IPS-NIHi7 (cell line): ENCODE results near the gene SAMMSON.

ENCODE experiments used
- DNase-seq: peaks from one replicate; pipeline ENCODE4 v3.0.0; 2012; ENCODE audit warnings: mixed read lengths; ENCODE audit errors: extremely low spot score

SAMMSON gene

DNA sequence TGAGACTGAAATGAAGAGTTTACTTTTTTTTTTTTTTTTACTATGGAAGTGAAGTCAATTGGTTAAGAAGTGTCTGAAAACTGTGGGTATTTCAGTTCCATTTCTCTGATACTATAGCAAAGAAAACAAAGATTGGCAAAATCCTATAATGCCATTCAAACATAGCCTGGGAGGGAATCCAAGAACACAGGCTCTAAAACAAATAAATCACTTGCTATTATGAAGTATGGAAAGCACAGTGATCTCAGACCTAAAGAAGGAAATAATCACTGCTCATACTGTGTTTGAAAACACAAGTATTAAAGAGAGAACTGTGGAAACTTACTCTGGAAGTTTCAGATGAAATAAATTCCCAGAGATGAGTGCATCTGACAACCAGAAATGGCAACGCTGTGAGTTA, 12.0 kb downstream of the SAMMSON start:
- no peak for DNase-seq

DNA sequence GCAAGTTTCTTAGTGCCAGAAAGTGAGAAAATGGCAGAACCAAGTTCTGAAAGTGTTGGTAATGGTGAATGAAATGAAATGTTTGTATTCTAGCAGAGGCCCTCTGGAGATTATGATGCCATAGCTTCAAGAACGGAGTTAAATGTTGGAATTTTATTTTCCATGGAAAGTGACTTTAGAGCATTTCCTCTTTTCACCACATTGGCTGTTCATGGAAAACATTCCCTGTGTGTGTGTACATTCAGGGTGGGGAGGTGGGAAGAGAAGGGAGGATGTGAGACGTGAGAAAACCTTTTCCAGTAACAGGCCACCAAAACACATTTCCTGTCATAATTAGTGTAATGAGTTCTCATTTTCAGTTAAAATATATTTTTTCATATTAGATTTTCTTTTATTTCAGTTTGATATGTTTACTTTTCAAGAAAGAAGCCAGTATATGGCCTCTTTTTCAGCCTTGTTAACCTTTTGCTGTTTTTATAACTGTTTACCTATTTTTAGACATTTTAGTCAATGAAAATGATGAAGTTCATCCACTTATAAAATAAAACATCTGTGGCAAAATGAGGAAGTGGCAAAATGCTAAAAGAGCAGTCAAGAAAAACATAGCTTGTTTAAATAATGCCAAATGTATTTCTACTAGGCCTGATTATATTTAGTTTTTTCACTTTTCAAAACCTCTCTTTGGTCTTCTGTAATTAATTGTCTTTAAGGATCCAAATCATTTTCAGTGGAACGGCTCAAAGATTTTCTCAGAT, 21.6 kb downstream of the SAMMSON start:
- no peak for DNase-seq

DNA sequence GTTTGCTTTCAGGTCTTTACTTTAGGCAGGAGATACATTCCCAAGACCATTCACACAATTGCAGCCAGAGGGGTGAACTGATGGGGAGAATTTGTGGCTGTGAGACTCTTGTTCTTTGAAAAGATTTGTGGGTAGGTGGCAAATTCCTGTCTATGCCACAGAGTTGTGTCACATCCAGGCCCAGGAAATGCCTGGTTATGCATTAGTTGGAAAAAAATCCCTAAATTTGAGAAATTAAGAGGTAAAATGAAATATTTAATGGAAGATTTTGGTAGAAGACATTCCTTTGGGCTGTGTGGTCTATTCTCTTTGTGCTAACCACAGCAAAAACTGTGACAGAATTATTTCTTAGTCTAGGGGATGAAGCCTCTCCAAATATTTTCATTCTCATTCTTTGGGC, 28.8 kb downstream of the SAMMSON start:
- DNase-seq: no peak

DNA sequence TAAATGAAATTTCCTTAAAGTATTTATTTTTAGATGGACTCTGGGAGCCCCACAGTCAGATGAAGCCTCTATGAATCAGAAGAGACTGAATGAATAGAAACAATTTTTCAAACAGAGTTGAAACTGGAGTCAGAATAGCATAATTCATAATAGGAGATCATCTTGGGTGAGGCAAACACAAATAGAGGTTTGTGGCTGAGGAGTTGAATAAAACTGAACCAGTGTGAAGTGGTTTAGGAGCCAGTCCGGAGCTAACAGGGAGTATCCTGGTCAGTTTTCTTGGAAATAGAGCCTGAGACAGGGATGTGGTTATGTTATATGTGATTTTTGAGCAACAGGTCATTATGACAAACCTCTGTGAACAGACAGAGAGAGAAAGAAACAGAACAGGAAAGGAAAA, 39.2 kb downstream of the SAMMSON start:
- no peak for DNase-seq

DNA sequence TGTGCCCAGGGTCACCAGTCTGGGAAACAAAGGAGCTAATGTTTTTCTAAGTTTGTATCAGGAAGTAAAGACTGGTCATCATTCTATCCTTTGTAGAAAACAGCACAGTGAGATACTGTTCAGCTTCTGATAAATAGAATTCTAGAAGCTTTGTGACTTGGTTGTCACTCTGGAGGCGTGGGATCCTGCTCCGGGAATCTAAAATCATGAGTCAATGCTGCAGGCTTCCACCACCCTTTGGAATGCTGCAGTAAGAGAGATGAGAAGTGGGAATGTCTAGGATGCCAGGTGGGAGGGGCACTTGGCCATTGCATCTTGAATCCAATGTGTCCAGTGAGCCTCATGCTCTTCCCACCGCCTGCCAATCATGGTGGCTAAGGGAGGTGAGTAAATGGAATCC, 40.9 kb downstream of the SAMMSON start:
- DNase-seq: no peak

DNA sequence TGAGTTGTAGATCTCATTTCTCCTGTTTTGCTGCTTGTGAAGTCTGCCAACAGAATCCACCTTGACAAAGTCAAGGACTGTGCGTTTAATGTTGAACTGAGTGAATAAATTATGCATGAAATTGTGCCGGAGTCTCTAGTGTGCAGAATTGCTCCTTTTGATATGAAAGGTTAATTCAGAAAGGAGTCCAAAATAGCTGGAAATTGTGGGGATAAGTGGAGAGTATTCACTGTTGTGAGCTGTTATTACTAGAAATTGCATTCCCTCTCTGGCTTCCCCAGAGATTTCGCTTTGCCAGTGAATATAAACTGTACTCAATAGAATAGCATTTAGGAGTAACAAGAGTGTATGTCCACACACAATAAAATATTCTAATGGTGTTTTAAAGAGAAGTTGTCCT, 43.1 kb downstream of the SAMMSON start:
- DNase-seq: no peak

DNA sequence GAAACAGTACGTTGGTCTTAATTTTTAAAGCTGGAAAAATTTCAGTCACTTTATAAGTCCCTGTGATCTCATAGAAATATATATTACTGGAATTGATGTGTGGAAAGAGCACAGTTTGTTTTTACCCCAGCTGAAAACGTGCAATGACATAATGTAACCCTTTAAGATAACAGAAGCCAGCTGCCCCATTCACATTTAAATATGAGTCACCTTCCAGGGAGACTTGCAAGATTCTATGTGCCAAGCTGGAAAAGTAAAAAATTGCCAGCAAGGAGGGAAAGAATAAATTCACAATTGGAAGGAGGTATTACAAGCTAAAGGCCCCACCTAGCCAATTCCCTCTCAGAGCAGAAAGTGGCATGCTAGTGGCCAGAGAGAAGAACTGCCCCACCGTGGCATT, 50.2 kb downstream of the SAMMSON start:
- no peak for DNase-seq

DNA sequence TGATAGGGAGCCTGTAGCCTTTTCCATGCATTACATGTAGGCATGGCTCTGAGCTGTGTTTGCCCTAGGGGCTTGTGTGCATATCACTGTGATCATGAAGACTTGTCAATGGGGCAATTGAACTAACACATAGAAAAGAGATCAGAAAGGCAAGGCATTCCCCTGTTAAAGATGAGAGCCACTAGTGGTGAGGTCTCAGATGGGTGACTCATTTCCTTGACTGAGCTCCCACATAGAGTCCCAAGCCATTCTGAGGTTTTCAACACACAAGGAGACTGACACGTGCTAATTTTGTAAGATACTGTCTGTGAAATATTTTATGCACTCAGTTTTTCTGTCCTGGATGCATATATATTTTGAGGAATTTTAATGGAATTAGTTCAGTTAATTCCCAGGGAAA, 53.8 kb downstream of the SAMMSON start:
- DNase-seq: no peak

DNA sequence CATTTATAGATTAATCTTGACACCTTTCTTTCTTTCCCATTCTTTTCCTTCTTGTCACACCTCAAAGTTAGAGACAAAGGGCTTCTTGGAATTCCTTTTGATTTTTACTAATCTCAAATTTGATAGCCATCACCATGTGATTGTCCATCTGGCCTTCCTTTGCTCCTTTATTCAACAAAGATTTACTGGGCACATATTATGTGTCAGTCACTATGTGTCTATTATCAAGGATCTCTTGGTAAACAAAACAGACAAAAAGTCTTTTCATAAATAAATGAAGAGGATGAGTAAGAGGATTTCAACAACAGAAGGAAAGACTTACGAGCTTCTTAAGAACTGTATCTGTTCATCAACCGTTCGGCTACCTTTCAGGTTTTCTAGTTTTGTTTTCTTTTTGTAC, 56.5 kb downstream of the SAMMSON start:
- DNase-seq: no peak

DNA sequence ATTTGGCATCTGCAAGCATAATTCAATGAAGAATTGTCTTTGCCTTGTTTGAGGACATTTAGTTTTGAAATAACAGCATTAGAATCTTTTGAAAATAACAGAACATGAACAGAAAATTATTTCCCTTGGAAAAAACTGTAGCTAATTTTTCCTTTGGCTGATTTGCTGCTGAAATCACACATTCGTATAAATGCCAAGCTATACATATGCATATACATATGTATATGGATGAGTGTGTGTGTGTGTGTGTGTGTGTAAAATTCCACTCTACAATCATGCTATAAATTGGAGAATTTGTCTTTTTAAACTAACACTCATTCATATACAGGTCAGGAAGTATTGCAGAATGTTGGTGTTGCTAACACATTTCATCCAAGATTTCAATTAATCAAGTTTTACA, 57.9 kb downstream of the SAMMSON start:
- no peak for DNase-seq

DNA sequence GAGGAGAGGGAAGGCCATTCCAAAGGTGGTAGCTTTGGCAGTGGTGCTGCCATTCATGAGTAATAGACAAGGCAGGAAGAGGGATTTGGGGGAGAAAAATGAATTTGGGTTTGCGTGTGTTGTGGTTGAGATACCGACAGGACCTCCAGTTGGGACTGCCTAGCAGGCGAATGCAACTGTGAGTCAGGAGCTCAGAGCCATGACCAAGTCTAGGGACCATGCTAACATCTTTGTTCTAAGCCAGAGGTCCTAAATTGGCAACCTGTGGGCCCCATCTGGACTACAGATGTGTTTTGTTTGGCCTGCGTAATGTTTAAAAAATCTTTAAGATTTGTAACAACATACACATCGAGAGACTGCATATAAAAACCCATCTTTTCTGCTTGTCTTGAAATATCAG, 61.6 kb downstream of the SAMMSON start:
- DNase-seq: no peak

DNA sequence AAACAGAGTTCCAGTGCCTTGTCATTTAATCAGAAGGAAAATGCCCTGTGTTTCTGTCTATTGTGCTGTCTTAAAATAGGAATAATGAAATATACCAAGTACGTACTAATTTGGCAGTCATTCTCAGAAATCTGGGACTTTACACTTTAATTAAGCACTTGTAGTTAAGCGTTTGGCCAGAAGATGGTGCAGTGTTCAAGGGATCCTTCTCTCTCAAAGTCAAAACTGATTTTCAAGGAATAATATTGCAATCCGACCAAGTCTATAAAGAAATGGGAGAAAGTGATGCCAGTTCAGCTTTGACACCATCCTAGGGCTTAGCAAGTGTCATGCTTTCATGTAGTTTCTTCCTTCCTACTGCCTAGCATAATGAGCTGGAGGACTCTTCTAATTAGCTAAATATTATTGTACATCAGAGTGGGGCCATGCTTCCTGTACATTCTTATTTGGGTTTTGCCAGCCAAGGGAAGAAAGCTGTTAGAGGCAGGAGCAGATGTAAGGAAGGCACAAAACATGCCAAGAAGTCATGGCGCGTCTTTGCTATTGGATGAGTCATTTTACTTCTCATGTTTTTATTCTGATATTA, 64.8 kb downstream of the SAMMSON start:
- peak; percentile 33 for DNase-seq

DNA sequence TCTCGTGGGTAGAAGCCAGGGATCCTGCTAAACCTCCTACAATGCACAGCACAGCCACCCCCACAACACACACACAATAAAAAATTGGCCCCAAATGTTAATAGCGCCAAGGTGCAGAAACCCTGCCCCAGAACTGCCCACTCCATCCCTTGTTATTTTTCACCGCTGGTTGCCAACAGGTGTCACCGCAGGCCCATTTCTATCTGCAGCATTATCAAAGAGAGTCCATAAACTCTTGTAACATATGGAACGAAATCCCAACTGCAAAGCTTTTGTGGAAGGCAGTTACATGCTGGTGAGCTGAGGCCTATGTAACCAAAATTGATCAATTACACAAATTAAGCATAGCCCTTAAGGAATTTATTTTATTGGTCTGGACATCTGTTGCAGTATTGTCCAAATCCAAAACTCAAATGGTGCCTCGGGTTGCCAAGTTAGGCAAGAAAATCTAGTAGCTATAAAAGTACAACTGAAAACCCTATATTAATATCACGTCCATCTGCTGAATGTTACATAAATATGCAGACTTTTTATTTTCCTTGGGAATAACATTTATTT, 66.2 kb downstream of the SAMMSON start:
- DNase-seq: peak; percentile 52

DNA sequence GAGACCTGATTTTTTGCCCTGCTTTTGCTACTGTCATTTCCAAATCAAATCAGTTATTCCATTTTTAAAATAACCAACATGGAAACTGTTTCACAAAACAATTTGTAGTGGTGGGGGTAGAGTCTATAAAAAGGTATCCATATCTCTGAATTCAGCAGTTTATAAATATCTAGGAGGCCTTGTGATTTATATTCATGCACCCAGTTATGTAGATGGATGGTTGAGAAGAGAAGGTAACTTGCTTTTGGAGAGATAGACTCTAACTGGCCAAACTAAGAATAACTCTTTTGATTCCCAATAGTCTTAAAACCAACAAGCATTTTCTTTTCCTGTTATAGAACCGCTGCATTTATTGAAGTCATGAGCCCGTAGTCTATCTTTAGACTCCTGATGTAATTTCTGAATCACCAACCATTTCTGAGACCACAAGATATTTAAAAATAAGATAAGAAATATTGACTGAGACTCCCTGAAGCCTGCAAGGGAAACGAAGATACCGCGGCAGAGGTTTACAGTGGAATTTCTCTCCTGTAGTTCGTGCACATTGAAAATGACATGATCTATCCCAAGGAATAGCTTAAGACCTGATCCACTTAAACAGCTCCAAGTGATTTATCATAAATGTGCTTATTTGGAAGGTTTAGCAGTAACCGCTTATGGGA, 68.5 kb downstream of the SAMMSON start:
- DNase-seq: no peak

DNA sequence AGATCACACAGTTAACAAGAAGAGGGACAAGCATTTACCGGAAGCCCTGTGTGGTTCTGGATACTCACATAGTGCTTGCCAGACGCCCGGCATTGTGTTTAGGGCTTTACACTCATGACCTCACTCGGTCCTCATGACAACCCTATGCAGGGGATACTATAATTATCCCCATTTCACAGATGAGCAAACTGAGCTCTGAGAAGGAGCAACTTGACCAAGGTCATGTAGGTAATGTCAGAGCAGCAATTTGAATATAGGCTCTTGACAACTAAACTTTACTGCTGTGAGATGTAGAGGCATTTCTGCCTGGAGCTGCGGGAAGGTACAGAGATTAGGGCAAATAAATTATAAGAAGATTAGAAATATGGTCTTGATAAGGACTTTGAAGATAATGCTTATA, 70.0 kb downstream of the SAMMSON start:
- no peak for DNase-seq

DNA sequence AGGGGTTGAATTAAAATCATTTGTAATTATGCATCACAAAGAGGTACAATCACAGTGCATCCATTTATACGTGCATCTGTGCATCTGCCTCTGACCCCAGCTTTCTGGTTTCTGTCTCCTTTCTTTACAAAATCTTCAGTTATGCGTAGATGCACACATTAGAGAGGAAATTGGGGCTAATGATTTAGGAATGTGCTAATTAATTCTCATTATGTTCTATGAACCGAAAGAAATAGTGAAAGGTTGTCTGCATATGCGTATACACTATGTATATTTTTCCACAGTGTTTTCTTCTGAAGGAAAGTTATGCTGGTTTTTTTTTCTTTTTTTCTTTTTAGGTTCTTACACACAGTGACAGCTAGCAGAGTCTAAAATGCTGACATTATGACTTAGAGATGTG, 71.6 kb downstream of the SAMMSON start:
- no peak for DNase-seq

DNA sequence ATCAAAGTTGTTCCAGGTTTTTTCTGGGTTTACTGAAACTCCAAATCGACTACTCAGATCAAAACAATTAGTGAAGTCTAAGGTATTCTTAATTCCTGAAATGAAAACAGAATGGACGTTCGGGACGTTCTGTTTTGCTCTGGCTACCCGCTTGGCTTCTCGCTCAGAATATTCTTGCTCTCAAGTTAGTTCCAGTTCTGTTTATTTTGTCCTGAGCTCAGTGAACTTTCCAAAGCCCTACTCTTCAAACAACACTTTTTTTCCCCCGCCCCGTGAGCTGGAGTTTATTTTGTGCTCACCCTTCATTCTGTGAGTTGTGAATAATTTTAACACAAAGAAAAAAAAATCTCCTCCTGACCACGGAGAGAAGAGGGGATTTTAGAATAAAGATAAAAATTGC, 72.6 kb downstream of the SAMMSON start:
- no peak for DNase-seq

DNA sequence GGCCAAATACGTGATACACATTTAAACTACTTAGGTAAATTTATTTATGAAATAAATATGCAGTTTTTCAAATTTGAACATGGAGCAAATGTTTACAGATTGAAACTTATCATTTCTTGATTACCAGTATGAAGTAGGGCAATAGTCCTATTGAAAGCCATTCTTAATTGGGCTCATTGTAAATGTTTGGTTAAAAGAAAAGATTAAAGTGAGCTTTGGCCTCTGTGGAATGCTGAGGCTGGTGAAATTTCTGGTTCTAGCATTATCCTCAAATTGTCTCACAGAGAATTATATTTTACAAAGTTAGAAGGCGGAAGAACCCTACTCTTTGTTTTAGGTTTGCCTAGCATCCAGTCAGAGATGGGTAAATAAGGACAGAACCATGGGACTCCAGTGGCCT, 73.2 kb downstream of the SAMMSON start:
- DNase-seq: no peak

DNA sequence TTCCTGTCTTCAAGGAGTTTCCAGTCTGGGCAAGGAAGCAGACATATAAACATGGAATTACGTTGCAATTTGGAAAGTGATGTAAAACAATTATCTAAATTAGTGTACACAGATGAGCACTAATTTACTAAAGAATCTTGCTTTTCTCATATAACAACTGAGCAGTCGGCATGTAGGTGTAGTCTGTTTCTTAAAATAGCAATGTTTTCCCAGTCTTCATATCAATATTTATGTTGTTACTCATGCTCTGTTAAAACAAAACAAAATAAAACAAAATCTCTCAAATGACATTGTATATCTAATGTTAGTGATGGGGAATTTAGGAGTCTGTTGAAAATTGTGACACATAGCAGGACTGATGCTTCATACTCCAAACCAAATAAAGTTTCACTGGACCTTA, 75.6 kb downstream of the SAMMSON start:
- no peak for DNase-seq

DNA sequence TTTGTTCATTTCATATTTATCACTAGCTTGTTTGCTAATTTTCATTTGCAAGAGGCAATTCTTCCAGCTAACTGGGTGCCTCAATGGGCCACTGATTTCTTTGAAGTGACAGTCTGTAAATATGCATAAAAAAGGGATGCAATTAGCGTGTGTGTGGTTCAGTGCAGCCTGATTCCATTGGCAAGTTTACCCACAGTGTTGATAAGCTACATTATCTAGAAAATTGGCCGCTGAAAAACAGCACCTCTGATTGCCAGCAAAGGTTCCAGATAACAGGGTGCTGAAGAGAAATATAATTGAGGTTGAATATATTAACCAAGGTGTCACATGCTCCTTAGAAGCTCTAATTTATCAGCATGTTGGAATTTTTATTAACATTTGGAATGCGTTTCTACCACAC, 76.9 kb downstream of the SAMMSON start:
- no peak for DNase-seq

DNA sequence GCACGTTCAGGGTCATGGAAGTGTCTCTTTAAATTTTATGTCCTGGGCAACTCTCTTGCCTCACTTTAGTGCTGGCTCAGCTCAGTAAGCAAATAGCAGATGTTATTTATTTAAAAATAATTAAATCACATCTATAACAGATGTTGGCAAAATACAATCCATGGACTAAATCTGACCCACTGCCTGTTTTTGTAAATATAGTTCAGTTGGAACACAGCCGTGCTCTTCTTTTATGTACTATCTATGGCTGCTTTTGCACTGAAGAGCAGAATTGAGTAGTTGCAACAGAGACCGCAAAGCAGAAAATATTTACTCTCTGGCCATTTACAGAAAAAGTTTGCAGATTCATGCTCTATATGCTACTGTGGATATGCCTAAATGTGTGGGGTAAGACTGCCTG, 79.2 kb downstream of the SAMMSON start:
- DNase-seq: no peak

DNA sequence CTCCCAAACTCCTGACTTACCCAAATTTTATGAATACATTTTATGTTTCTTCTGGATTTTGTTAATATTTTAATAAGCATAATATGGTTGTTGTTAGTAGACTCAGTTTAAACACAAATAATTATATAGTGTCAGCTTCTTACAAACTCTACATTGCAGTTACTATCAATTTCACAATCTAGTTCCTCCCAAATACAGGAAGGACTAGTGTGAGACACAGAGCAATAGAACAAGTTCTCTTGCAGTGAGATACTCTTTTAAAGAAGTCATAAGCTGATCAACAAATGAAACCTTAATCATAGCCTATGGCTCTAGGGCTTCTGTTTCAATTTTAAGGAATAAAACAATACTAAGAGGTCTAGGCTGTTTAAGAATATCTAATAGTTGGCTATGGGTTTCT, 86.1 kb downstream of the SAMMSON start:
- no peak for DNase-seq

DNA sequence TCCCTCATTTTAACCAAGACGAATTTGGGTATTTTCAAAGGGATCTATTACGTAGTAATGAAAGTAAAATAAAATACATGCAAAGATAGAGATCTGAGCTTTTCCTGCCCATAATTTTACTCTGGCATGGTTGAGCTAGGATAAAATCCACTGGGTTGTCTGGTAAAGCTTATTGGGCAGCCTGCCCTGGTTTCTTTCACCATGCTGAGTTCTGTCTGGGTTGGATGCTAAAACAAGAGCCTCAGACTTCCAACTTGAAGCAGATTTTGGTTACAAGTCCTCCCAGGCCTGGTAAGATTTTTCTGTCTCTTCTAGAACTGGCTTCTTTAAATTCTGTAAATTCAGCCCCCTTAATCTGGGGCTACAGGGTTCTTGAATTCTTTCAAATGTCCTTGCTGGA, 86.8 kb downstream of the SAMMSON start:
- no peak for DNase-seq
